ENCODE data around the gene ATOSB. TPM values are rescaled to one million over a fixed set of nuclear protein-coding genes. Genes with fewer than 3 reads are reported as not detected.

Gene ATOSB
- polyA plus RNA-seq, 1 donor (not counting 4 experiments of a cell fraction or from before 2014, with no cell fraction given), result 32.7 TPM

- H3K9ac ChIP-seq (ENCODE audit: control insufficient read depth, extremely low read depth, insufficient read depth, low read length), result no peak overlapping the region
- no peak overlapping the region for H3K4me2 ChIP-seq (ENCODE audit: control insufficient read depth, extremely low read depth, insufficient read depth, low read depth, low read length)
- dilution Hi-C loops (cut with MboI; ENCODE audit: extremely low pct_ligation_motif_present, low sequenced_read_pairs), result no loop called here
- no peaks in the 10 kb centered on the region for H4K20me1 ChIP-seq (ENCODE audit: control insufficient read depth, extremely low read depth, insufficient read depth, low read length)
- no peak for DNase-seq (ENCODE audit: low read depth, low spot score)
- H3K36me3 ChIP-seq (ENCODE audit: control insufficient read depth in 2 of 2, extremely low read depth in 1 of 2, insufficient read depth in 2 of 2, low read length in 2 of 2), result no peaks in the 10 kb centered on the region
- no peaks in the 10 kb centered on the region for H3K27me3 ChIP-seq (ENCODE audit: control insufficient read depth, extremely low read depth, insufficient read depth, low read length)
- no peaks in the 10 kb centered on the region for H3K79me2 ChIP-seq (ENCODE audit: control insufficient read depth, insufficient read depth, low read length)
- H3K4me3 ChIP-seq (ENCODE audit: control insufficient read depth in 2 of 3, extremely low read depth in 1 of 3, insufficient read depth in 2 of 3, low read depth in 1 of 3, low read length in 3 of 3), result no peak overlapping the region
- H2AFZ ChIP-seq (ENCODE audit: control insufficient read depth, low read length), result no peak overlapping the region
- H3K9me1 ChIP-seq (ENCODE audit: control insufficient read depth, extremely low read depth, insufficient read depth, low read length), result no peaks in the 10 kb centered on the region
- no peak overlapping the region for H3K27ac ChIP-seq (ENCODE audit: control insufficient read depth, insufficient read depth, low read length)
- TF ChIP-seq CTCF (optimal IDR thresholded peaks at IDR 0.05 in 1 of 3, IDR thresholded peaks at IDR 0.05 in 1 of 3, conservative IDR thresholded peaks at IDR 0.05 in 1 of 3; ENCODE audit: extremely low read depth in 1 of 3, insufficient read depth in 2 of 3, low read length in 3 of 3), result no peak
- no peak for TF ChIP-seq EZH2 (IDR thresholded peaks at IDR 0.05; ENCODE audit: low read length)
- FAIRE-seq, result no peak
- H3K9me3 ChIP-seq (ENCODE audit: control insufficient read depth, low read depth, low read length), result no peaks in the 10 kb centered on the region
- H3K4me1 ChIP-seq (ENCODE audit: control insufficient read depth, extremely low read depth, insufficient read depth, low read length), result no peaks in the 10 kb centered on the region
These were observed 26.4 kb upstream of the ATOSB start for GRCh38 chr9:35142037-35142436.

GRCh38 chr9:35140093-35140492 is 24.4 kb upstream of the ATOSB start:
- H2AFZ ChIP-seq (ENCODE audit: control insufficient read depth, low read length), result no peak overlapping the region
- no peaks in the 10 kb centered on the region for H3K9me1 ChIP-seq (ENCODE audit: control insufficient read depth, extremely low read depth, insufficient read depth, low read length)
- no peaks in the 10 kb centered on the region for H3K9me3 ChIP-seq (ENCODE audit: control insufficient read depth, low read depth, low read length)
- H3K79me2 ChIP-seq (ENCODE audit: control insufficient read depth, insufficient read depth, low read length), result no peaks in the 10 kb centered on the region
- no peaks in the 10 kb centered on the region for H3K4me1 ChIP-seq (ENCODE audit: control insufficient read depth, extremely low read depth, insufficient read depth, low read length)
- H3K27ac ChIP-seq (ENCODE audit: control insufficient read depth, insufficient read depth, low read length), result no peak overlapping the region
- H3K4me3 ChIP-seq (ENCODE audit: control insufficient read depth in 2 of 3, extremely low read depth in 1 of 3, insufficient read depth in 2 of 3, low read depth in 1 of 3, low read length in 3 of 3), result no peak overlapping the region
- no peaks in the 10 kb centered on the region for H3K36me3 ChIP-seq (ENCODE audit: control insufficient read depth in 2 of 2, extremely low read depth in 1 of 2, insufficient read depth in 2 of 2, low read length in 2 of 2)
- DNase-seq (ENCODE audit: low read depth, low spot score) (no peak), FAIRE-seq (no peak)
- no peaks in the 10 kb centered on the region for H4K20me1 ChIP-seq (ENCODE audit: control insufficient read depth, extremely low read depth, insufficient read depth, low read length)
- no peak overlapping the region for H3K9ac ChIP-seq (ENCODE audit: control insufficient read depth, extremely low read depth, insufficient read depth, low read length)
- dilution Hi-C loops (cut with MboI; ENCODE audit: extremely low pct_ligation_motif_present, low sequenced_read_pairs), result no loop called here
- no peaks in the 10 kb centered on the region for H3K27me3 ChIP-seq (ENCODE audit: control insufficient read depth, extremely low read depth, insufficient read depth, low read length)
- TF ChIP-seq EZH2 (IDR thresholded peaks at IDR 0.05; ENCODE audit: low read length), result no peak
- no peak for TF ChIP-seq CTCF (optimal IDR thresholded peaks at IDR 0.05 in 1 of 3, IDR thresholded peaks at IDR 0.05 in 1 of 3, conservative IDR thresholded peaks at IDR 0.05 in 1 of 3; ENCODE audit: extremely low read depth in 1 of 3, insufficient read depth in 2 of 3, low read length in 3 of 3)
- H3K4me2 ChIP-seq (ENCODE audit: control insufficient read depth, extremely low read depth, insufficient read depth, low read depth, low read length), result no peak overlapping the region

All from keratinocyte (primary cell).